Esophagus muscularis mucosa (tissue), 4 donors: Measurements from ENCODE around the gene XRN2.

Experiments used
- EP300 ChIP-seq: sonication (generic); formaldehyde crosslinking; IDR thresholded peaks from one replicate; pipeline ENCODE4 v1.6.1; 2017; ENCODE audit warnings: antibody characterized with exemption
- POLR2A ChIP-seq: fragments of 450-650 bp; IDR thresholded peaks from one replicate; pipeline ENCODE4 v1.6.1; 2017; ENCODE audit warnings: antibody characterized with exemption, moderate library complexity, mild to moderate bottlenecking, low read depth
- POLR2AphosphoS5 ChIP-seq, 2 donors: sonication (generic); formaldehyde crosslinking; IDR thresholded peaks; one replicate each; pipeline ENCODE4 v1.6.1; 2017; ENCODE audit warnings: antibody characterized with exemption in 2 of 2
- TF ChIP-seq, protein P1 (sequence below), 3 experiments: fragments of 200-600 bp in 2 of 3; fragments of 450-650 bp in 1 of 3; sonication (generic) in 2 of 3; IDR thresholded peaks; one replicate each; pipeline ENCODE4 v1.5.1; 2017 to 2019; ENCODE audit warnings: antibody characterized with exemption in 3 of 3, mild to moderate bottlenecking in 2 of 3, moderate library complexity in 1 of 3

- TF ChIP-seq, protein P1, sequence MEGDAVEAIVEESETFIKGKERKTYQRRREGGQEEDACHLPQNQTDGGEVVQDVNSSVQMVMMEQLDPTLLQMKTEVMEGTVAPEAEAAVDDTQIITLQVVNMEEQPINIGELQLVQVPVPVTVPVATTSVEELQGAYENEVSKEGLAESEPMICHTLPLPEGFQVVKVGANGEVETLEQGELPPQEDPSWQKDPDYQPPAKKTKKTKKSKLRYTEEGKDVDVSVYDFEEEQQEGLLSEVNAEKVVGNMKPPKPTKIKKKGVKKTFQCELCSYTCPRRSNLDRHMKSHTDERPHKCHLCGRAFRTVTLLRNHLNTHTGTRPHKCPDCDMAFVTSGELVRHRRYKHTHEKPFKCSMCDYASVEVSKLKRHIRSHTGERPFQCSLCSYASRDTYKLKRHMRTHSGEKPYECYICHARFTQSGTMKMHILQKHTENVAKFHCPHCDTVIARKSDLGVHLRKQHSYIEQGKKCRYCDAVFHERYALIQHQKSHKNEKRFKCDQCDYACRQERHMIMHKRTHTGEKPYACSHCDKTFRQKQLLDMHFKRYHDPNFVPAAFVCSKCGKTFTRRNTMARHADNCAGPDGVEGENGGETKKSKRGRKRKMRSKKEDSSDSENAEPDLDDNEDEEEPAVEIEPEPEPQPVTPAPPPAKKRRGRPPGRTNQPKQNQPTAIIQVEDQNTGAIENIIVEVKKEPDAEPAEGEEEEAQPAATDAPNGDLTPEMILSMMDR (IDR thresholded peaks at IDR 0.05) = no peak
- TF ChIP-seq POLR2AphosphoS5 (IDR thresholded peaks at IDR 0.05) (no peak), POLR2A (no peak), EP300 (no peak)
Observed at GRCh38 chr20:21355981-21356380, 52.9 kb downstream of the XRN2 start.
